ENCODE measurements around the gene DVL2.
A peak's percentile ranks its signal among the peaks of the same experiment; 100 is the strongest.
"Not testable (repeated sequence)": the region's sequence is repeated elsewhere in the genome, so short reads cannot be mapped to it uniquely, and the experiment has no call there.

The DVL2 gene

DNA sequence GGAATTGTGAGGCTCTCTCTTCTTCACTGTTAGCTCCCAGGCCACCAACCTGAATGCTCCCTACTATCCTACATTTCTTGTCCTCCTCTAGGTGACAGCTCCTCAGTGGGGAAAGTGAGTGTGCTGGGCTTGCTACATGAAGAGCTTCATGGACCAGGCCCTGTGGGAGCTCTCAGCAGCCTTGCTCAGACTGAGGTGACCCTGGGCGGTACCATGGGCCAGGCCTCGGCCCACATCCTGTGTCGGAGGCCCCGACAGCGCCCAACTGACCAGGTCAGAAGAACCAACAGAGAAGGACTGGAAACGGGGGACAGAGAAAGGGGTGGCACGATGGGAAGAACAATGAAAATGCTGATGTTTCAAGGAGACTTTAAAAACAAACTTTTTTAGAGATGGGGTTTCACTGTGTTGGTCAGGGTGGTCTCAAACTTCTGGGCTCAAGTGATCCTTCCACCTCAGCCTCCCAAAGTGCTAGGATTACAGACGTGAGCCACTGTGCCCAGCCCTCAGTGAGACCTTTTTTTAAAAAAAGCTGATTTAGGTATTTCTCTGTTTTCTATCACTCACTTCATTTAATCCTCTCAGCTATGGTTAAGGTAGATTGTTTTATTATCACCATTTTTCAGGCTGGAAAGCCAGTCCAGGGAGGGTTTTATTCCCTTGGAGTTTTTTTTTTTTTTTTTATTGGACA, 22.6 kb upstream of the DVL2 start:
- DNase-seq (ENCODE audit: low read depth in 2 of 2) = no peak

DNA sequence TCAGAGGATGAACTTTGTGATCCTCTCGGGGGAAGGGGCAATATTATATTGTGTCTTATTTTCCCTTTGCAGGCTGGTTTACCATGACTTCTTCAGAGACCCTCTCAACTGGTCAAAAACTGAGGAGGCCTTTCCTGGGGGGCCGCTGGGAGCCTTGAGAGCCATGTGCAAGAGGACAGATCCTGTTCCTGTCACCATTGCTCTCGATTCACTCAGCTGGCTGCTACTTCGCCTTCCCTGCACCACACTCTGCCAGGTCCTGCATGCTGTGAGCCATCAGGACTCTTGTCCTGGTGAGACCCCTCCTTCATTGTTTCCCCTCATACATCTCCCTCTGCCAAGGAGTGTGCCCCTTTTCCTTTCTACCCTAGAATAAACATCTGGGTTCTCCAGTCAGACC, 20.2 kb upstream of the DVL2 start:
- no peak for DNase-seq (ENCODE audit: low read depth in 2 of 2)

DNA sequence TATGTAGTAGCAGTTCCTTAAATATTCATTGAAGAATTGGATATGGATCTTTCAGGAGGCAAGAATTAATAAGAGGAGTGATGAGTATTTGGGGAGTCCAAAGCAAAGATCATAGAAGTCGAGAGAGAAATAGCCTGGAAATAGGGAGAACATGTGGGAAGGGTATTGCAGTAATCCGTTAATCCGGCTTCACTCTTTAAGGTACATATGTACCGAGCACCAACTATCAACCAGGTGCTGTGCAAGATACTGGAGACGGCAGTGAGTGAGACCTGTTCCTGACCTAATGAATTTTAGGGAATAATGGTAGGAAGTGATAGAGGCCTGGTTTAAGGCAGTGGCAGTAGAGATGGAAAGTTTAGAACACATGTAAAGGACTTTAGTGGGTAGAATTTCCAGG, 18.8 kb upstream of the DVL2 start:
- no peak for DNase-seq (ENCODE audit: low read depth in 2 of 2)

DNA sequence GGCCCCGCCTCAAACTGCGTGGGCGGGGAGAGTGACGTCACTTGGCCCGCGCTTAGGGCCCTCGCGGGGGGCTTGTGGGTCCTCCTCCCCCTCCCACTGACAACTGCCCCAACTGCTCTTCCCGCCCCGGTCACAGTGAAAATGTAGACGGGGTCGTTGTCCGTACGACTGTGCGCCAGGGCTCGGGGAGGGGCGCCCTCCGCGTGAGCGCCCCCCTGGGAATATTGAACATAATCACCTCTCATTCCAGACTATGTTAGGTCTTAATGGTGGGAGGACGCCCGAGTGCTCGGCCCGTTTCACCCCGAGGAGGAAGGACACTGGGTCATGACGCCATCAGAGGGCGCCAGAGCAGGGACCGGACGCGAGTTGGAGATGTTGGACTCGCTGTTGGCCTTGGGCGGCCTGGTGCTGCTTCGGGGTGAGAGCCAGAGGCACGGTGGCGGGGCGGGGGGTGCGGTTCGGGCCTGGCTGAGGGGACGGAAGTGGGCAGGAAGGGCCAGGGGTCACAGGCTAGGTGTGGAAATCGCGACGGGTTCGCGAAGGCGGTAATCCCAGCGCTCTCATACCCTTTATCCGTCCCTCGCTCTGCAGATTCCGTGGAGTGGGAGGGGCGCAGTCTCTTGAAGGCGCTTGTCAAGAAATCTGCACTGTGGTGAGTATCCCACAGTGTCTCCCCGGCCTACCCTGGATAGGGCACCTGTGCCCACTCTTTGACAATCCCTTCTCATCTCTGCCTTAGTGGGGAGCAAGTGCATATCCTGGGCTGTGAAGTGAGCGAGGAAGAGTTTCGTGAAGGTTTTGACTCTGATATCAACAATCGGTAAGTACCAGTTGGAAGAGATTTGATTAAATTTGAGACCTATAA, 18.1 kb upstream of the DVL2 start, which contains the start of gene ELP5:
TSS of gene ELP5 (plus strand) at position 40 of the 868 bp plus-strand sequence. CDS start at position 376, 336 bp downstream.
- peak; percentile 85 to 88 for DNase-seq (ENCODE audit: low read depth in 2 of 2)

DNA sequence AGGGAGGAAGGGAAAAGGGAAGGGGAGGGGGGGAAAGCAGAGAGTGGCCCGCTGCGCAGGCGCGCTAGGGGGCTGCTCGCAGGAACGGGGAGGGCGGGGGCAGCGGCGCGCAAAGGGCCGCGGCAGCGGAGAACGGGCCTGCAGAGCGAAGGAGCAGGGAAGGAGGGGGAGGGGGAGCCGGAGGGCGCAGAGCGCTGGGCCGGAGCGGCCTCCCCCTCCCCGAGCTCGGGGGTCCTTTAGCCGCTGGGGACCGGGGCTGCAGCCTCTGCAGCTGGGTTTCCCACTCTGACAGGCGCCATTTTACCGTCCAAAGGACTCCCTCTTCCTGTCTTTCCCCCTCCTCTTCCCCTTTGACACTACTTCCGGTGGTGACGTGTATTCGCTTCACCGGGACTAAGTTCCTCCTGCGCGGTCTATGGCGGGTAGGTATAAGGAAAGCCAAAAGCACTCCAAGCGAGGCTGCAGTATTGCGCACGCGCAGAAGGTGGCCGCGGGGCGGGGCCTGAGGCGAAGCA, 17.4 kb upstream of the DVL2 start, which contains the start of gene CTDNEP1:
TSS of gene CTDNEP1 (minus strand) at position 74 of the 515 bp plus-strand sequence. CDS start 438 bp downstream, outside the sequence.
- peak; percentile 99 for DNase-seq (ENCODE audit: low read depth in 2 of 2)

DNA sequence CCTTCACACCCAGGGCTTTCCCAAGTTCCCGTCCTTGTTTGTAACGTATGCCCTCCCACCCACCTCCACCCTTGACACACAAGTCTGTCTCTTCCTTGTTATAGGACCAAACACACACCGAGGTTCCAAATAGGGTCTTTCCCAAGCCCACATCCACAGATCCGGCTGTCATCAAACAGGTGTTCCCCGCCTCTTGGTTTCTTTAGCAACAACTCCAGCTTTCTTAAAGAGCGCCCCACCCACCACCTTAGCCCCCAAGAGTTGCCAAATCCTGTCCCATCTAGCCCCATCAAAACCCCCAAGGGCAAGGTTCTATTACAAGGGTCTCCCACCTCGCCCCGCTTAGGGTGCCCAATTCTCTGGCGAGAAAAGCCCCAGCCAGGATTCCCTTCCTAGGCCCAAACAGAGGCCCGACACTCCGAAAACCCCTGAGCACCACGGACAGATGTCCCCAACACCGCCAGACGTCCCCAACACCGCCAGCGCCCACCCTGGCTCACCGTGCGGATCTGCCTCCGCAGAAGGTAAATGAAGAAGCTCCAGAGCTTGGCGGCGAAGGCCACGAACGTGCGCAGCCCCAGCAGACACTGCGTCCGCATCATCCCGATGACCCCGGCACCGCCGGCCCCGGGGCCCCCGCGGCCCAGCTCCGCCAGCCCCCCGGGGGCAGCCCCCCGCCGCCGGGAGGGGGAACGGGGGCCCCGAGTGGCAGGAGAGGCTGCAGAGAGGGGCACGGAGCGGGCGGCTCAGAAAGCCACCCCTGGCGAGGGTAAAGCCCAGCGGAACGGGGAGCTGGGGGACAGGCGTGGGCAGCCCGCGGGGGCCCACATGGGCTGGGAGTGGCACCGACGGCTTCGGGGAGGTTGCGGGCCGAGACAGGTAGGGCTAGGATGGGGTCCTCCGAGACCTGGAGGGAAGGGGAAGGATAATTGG, 16.6 kb upstream of the DVL2 start:
- no peak for DNase-seq (ENCODE audit: low read depth in 2 of 2)

DNA sequence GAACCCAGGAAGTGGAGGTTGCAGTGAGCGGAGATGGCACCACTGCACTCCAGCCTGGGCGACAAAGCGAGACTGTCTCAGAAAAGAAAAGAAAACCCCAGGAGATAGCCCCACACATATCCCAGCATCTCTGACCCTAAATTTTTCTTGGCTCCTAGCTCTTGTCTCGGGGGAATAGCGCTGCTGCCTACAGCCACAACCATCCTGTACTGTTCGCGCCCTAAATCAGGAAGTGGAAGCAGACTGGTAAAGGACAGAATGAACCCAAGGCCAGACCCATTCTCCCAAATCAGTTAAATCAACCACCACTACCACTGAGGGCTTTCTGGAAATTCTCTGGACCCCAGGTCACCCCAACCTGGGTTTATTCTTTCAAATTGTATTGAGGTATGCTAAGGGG, 15.5 kb upstream of the DVL2 start:
- DNase-seq (ENCODE audit: low read depth in 2 of 2) = no peak

DNA sequence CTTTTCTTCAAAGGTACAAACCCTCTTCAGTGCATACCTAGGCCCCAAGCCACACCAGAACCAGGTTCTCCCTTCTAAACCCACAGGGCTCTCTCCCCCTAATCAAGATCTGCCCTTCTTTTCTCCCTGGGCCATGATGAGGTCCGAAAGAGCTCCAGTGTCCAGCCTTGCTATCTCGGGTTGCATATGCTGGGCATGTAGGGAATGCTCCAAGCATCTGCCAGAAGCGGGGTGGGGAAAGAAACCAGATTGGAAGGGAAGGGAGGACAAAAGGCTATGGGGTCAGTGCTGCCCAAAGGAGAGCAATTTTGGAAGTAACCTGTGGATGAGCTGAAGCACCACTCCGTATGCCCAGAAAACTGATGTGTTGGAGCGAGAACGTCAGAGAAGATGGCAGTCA, 14.9 kb upstream of the DVL2 start:
- no peak for DNase-seq (ENCODE audit: low read depth in 2 of 2)

DNA sequence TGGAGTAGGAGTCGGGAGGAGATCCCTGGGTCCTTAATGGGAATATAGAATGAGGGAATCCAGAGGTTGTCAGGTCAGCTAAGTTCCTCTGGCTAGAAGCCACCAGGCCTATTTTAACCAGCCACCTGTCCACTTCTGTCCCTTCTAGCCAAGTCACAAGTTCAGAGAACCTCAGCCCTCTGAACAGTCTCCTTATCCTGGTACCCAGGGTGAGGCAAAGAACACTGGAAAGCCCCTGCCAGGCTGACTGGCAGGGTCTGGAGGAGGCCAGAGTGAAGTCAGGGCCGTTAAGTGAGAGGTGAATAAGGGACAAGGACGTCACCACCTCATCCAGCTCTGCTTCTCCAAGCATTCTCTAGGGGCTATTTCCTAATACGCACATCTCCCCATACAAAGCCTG, 14.5 kb upstream of the DVL2 start:
- no peak for DNase-seq (ENCODE audit: low read depth in 2 of 2)

DNA sequence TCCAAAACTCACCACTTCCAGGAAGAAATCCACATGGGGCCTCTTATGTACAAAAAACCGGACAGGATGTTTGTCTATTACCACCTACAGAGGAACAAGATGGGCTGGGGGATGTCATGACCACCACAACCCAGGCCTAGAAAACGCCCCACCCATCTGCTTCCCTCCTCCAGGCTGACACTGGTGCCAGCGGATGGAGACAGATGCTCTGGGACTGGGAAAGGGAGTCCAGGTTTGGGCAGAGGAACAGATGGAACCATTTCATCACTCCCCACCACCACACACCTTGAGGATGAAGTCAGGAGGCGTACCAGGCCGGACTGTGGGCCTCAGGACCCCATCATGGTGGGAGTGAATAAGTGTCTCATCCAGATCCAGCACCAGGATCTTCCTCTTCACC, 12.5 kb upstream of the DVL2 start:
- no peak for DNase-seq (ENCODE audit: low read depth in 2 of 2)

DNA sequence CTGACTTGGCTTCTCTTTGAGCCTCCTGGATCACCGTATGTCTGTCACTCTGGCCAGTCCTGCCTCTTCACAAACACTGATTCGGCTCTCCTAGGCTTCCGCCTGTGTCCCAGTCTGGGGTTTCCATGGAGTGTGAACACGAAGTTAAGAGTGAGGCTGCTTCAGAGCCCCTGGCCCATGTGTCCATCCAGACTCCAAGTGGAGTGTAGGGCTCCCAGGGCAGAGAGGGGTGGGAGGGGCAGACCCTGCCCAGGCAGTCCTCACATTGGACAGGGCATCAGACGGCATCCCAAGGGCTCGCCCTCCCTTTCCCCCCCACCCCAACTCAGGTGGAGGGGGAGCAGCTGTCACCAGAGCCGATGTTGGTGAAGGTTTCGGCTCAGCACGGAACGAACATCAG, 9.5 kb upstream of the DVL2 start:
- DNase-seq (ENCODE audit: low read depth in 2 of 2) = not testable (repeated sequence)

DNA sequence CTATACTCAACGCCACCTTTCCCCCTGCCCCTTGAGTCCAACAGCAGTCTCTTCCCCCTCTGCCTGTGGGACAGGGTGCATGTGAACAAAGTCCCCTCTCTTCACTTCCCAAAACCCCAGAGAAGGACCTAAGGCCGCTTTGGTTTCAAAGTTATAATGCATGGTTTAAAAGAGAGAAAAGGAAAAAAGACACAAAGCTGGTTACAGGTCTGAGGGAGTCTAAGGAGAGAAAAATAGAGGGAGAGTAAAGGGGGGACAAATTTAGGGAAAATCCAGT, 9.1 kb upstream of the DVL2 start:
- no peak for DNase-seq (ENCODE audit: low read depth in 2 of 2)

DNA sequence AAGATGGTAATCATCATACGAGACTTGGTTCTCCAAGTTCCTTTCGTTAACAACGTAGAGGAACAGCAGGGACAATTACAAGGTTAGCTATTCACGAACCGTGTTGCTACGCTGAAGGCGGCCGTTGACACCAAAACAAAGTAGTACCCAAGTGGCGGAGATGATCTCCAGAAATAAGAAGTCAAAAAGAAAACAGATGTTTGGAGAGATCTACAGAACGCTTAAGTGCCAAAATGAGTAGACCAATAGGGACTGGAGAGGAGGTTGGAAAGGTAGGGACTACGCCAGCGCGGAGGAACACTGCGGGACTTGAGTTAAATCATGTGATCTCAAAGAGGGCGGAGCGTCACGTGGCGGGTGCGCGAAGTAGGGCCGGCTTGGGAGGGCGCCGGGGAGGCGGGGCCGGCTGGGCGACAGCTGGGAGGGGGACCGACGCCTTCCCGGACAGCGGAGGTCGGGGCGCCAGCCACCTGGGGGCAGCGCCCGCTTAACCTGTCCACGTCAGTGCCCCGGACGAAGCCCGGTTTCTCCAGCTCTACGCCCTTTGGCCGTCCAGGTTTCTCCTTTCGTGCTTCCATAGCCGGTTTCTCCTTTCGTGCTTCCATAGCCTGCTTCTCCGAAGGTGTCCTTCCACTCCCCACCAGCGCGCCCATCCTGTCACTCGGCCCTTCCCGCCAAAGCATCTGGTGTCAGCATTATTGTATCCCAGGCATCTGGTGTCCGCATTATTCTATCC, 8.6 kb upstream of the DVL2 start:
- DNase-seq (ENCODE audit: low read depth in 2 of 2) = peak; percentile 90 to 92

DNA sequence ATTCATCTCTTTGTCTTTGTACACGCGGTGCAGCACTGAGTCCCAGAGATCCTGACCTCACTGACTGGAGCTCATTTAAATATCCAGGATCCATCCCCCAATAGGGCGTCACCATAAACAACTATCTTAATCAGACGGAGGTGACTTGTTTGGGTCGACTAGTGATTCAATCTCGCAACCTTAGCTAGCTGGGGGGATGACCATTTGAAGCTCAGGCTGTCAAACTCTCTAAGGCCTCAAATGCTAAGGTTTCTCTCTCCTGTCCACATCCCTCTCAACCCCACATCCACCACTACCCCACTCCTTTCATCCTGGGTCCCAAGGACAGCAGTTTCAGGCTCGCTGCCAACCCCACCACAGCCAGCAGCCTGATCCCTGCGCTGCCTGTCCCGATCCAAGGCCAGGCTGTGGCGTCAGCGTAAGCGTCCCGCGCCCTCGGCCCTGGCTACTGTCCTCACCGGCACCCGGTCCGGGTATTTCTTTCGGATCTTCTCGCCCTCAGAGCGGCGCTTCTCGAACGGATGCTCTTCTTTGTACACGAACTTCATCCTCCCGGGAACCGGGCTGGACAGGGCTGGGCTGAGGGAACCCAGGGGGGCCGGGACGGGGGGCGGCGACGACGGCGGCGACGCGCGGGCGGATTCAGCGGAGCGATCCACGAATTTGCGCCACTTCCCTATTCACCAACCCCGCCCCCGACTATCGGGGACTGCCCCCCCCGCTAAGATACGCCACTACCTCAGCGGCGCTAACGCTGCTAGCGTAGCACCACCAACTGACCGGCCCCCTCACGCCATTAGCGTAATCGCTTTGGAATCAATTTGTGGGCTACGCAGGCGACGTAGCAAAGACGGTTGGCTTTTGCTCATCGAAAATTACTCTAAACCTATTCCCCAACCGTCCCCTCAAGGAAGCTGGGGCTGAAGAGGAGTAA, 7.7 kb upstream of the DVL2 start, which contains the start of gene GABARAP:
TSS of gene GABARAP (minus strand) at position 667 of the 934 bp plus-strand sequence. CDS start at position 548, 119 bp downstream.
- DNase-seq (ENCODE audit: low read depth in 2 of 2) = peak; percentile 81 to 84

DNA sequence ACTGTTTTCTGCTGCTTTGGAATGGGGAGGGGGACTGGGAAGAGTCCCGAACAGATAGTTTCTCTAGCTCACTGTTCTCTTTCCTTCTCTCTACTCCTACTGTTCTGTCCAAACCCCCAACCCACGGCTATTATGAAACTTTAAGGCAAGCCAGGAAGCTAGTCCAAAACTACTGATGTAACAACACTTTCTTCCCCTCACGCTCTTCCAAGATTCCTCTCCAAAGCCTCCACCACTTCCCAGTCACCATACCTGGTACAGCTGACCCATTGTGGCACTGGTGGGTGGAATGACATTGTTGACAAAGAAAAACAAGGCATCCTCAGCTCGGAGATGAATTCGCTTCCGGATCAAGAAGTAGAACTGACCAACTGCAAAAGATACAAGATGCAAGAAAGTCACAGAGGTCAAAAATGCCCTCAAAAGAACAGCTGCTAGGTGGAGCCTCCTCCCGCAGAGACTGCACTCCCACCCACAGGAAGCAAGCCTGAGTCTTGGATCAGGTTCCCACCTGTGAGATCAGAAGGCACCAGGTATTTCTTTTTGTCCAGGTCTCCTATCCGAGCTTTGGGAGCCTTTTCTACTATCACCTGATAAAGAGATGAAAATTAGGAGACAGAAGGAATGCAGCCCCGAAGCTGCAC, 6.9 kb upstream of the DVL2 start:
- DNase-seq (ENCODE audit: low read depth in 2 of 2) = no peak

DNA sequence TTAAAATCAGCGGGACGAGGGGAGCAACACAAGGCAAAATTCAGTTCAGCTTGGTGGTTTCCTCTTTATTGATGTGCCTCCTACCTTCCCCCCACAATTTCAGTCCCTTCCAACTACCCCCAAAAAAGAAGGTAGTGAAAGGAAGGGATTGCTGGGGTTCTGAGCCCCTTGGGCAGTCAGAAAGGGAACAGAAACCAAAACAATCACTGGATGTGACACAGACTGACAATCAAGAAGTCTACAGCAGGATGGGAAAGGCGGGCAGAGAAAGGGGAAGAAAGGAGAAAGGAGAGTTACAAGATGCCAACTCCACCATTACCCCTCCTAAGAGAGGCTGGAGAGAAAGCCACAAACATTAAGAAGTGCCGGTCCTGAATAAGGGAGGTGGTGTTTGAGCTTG, 6.1 kb upstream of the DVL2 start:
- no peak for DNase-seq (ENCODE audit: low read depth in 2 of 2)

DNA sequence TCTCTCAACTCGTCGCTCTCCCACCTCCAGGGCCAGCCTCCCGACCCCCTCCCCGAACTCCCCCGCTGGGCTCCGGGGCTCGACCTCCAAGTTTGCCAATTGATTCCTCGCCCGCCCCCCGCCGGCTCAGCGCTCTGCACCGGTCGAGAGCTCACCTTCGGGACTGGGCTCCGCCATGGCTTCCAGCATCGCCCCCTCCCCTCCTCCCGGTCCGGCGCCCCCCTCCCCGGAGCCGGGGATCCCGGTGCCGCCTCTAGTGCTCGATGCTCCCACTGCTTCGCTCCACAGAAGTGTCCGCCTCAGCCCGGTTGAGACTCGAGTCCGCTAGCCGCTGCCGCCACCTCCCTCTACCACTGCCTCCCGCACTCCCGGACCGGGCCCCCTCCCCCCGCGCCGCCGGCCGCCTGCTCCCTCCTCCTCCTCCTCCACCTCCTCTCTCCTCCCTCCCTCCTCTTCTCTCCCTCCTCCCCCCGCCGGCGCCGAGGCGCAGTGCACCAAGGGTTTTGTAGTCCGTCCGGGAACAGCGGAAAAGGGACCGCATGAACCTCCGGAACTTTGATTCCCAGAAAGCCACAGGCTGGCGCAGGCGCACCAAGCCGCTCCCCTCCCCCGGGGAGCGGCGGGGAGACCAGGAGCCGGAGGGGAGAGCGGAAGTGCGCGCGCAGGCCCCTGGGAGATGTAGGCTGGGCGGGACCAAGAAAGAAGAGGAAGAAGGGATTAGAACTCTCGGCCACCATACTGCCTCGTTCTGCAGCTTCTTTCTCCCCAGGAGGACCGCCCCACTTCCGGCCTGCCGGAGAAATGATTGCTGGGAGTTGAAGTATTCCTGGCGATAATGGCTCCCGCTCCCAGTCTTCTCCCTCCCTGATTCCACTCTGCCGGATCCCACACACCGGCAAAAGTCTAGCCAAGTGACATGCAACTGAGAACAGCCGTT, 5.0 kb upstream of the DVL2 start, which contains the start of gene PHF23:
TSS of gene PHF23 (minus strand) at position 367 of the 937 bp plus-strand sequence. CDS start at position 189, 178 bp downstream.
- DNase-seq (ENCODE audit: low read depth in 2 of 2) = peak; percentile 99

Data from fibroblast of skin of left biceps (primary cell).